Endometrial microvascular endothelial cells (primary cell): Measurements from ENCODE around the gene ENAH. TPM values are rescaled to one million over a fixed set of nuclear protein-coding genes. Genes with fewer than 3 reads are reported as not detected.
"Not testable (repeated sequence)": the region's sequence is repeated elsewhere in the genome, so short reads cannot be mapped to it uniquely, and the experiment has no call there.

Experiments used
- in situ Hi-C: cut with HindIII; loops from 2 replicates; pipeline ENCODE4 v1.10.0; 2017; ENCODE audit warnings: low sequenced_read_pairs, low pct_unique_long_range_greater_than_20kb; ENCODE audit errors: inconsistent ontology term
- total RNA-seq: library from RNA; depleted of rRNA; stranded (reverse); fragments of >200 nt; gene quantifications from one replicate; pipeline ENCODE4 v1.2.3, GENCODE V29; 2015; ENCODE audit errors: inconsistent ontology term

ENAH gene
- total RNA-seq, 1 donor from 2014 or later = 63.4 TPM

- in situ Hi-C loops = no loop called here
These were observed 166.1 kb downstream of the ENAH start for GRCh38 chr1:225486856-225487255.

DNA sequence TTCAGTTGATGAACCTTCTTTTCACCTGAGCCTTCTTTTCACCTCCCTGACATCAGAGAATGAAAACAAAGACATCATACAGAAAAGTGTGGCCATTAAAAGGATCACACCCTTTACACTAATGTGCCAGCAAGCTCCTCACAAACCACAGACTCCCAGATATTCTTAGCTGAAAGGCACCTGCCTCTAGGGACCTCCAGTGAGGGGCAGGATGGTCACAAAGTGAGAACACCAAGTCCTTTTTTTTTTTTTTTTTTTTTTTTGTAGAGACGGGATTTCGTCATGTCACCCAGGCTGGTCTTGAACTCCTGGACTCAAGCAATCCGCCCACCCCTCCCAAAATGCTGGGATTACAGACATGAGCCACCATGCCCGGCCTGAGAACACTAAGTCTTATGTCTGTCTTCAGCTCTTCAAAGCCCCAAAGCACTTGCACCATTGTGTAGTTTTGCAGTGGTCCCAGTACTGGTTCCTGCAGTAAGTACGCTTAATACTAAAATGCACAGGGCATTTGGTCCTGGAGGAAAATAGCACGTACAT, 166.9 kb downstream of the ENAH start:
- in situ Hi-C loops = no loop called here

- in situ Hi-C loops = no loop called here
These were observed 167.7 kb downstream of the ENAH start for GRCh38 chr1:225485226-225485625.

DNA sequence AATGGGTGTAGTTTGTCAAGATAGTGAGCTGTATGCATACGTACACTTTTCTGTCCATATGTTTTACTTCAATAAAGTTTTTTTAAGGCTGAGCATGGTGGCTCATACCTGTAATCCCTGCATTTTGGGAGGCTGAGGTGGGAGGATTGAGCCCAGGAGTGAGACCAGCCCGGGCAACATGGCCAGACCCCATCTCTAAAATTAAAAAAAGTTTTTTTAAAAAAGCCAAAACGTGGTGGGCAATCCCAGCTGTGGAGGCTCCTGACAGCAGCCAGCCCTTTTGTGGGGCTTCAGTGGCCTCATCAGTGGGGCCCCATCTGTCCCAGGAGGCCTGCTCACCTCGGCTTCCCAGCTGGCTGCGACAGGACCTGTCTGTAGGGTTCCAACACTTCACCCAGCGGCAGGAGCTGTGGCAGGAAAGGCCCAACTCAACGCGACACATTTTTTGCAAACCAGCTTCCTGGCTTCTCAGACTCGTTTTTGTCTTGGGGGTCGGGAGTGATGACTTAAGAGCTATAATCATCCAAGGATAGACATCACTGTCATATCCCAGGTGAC, 168.2 kb downstream of the ENAH start:
- in situ Hi-C loops = no loop called here

DNA sequence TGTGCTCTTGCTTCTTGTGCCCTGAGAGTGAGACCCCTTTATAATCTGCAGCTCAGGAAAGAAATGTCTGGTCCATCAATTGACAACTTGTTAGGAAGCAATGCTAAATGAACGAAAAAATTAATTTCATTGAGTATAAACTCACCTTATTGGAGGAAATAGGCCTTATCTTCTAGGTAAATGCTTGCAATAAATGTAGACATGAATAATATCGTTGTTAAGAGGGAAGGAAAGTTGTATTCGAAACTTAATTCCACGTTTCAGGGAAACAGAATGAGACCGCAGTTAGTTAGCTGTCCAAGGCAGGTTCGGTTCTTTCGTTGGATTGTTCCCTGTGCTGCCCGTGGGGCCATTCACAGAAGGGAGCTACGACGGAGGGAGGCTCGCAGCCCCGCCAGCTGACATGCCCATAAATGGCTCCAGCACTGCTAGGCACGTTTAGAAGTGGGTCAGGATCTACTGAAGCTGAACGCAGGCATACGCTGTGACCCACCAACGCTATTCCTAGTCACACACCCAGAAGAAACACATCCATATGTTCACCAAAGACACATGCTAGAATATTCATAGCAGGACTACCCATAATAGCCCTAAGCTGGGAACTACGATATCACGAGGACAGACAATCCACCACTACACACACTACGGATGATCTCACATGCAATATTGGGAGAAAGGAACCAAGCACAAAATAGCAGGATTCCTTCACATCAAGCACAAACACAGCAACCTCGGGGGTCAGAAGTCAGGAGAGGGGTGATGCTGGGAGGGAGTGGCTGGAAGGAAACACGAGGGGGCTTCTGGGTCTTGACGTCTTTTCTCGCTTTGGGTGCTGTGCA, 168.9 kb downstream of the ENAH start:
- in situ Hi-C loops = no loop called here

GRCh38 chr1:225482421-225482950, 170.4 kb downstream of the ENAH start:
- in situ Hi-C loops = no loop called here

DNA sequence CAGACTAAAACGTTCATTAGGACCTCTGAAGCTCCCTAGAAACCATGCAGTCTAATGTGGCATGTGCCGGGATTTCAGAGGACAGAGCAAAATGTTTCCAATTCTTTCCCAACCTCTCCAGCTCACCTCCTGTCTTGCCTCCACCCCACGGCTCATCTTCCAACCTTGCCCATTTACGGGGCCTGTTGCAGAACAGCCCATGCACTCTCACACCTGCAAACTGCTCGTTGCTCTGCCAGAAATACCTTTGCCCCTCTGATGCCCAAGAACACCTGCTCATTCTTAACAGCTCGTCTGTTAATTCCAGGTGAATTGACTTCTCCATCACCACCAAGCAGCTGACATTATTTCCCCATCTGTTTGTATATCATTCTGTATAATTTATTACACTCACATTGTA, 171.2 kb downstream of the ENAH start:
- in situ Hi-C loops = no loop called here

- in situ Hi-C loops = no loop called here
These were observed 172.0 kb downstream of the ENAH start for GRCh38 chr1:225480825-225481434.

GRCh38 chr1:225479996-225480720, 172.8 kb downstream of the ENAH start:
- in situ Hi-C loops = no loop called here

DNA sequence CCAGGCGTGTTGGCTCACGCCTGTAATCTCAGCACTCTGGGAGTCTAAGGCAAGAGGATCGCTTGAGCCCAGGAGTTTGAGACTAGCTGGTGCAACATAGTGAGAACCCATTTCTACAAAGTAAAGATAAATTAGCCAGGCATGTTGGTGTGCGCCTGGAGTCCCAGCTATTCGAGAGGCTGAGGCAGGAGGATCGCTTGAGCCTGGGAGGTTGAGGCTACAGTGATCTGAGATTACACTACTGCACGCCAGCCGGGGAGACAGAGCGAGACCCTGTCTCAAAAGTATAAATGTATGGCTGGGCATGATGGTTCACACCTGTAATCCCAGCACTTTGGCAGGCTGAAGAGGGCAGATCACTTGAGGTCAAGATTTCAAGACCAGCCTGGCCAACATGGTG, 173.6 kb downstream of the ENAH start:
- in situ Hi-C loops = no loop called here

DNA sequence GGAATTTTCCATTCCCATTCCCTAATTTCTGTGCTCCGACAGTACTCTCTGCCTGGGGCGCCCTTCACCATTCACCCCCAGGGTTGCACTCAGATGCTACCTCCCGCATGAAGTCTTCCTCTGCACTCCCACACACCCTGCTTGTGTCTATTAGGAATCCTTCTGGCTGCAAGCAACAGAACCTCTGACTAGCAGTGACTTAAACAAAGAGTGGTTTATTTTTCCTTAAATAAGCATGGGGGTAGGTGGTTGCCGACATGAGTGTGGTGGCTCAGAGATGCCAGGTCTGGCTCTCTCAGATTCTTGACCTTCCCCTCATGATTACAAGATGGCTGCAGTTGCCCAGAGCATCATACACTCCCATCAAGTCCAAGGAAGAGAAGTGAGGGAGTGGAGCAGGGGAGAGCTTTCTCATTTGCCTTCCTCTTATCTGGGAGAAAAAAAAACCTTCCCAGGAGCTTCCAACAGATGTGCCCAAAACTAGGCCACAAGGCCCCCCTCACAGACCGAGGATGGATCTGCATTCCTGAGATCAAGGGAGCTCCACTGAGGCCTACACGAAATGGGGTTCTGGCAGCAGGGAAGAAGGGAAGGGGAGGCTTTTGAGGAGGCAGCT, 175.5 kb downstream of the ENAH start:
- in situ Hi-C loops = no loop called here

DNA sequence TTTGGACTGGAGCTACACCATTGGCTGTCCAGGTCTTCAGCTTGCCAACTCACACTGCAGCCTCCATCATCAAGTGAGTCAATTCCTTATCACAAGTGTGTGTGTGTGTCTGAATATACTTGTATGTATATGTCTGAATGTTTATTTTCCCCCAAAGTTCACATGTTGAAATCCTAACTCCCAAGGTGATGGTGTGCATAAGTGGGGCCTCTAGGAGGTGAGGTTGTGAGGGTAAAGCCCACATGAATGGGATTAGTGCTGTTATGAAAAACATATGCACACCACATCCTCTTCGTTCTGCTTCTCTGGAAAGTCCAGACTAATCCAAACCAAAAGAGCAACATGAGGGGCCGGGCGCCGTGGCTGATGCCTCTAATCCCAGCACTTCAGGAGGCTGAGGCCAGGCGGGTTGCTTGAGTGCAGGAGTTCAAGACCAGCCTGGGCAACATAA, 176.4 kb downstream of the ENAH start:
- in situ Hi-C loops = no loop called here

- in situ Hi-C loops = no loop called here
These were observed 176.8 kb downstream of the ENAH start for GRCh38 chr1:225476100-225476511.

- in situ Hi-C loops = no loop called here
These were observed 177.7 kb downstream of the ENAH start for GRCh38 chr1:225474986-225475820.

- in situ Hi-C loops = no loop called here
These were observed 178.4 kb downstream of the ENAH start for GRCh38 chr1:225474439-225474985.

DNA sequence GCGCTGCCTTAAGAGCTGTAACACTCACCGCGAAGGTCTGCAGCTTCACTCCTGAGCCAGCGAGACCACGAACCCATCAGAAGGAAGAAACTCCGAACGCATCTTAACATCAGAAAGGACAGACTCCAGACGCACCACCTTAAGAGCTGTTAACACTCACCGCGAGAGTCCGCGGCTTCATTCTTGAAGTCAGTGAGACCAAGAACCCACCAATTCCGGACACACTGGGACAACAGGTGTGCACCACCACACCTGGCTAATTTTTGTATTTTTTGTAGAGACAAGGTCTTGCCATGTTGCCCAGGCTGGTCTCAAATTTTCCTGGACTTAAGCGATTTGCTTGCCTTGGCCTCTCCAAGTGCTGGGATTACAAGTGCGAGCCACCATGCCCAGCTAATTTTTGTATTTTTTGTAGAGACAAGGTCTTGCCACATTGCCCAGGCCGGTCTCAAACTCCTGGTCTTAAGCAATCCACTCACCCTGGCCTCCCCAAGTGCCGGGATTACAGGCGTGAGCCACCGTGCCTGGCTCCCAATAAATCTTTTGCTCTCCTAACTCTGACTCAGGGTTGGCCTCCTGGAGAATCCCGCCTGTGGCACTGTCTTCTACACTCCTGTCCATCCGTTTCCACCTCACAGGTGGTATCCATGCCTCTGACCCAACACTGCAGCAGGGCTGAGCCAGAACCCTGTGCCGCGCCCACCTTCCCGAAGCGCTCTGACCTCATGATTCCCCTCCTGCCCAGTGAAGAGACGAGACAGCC, 179.1 kb downstream of the ENAH start:
- in situ Hi-C loops = not testable (repeated sequence)

GRCh38 chr1:225473266-225473665, 179.7 kb downstream of the ENAH start:
- in situ Hi-C loops = not testable (repeated sequence)
